ENCODE measurements around the gene CD164. TPM values are rescaled to one million over a fixed set of nuclear protein-coding genes. Genes with fewer than 3 reads are reported as not detected.

CD164 gene
- total RNA-seq, 1 experiment from 2014 or later, result 95.6 TPM

- Histone ChIP-seq H3K9ac (ENCODE audit: low read length) (no peak overlapping the region), H2AFZ (ENCODE audit: low read length) (no peak overlapping the region), H3K4me1 (ENCODE audit: insufficient read depth, low read length) (peaks cover 32% of the 10 kb centered on the region), H3K27ac (ENCODE audit: low read length) (no peak overlapping the region), H3K27me3 (ENCODE audit: low read length) (no peaks in the 10 kb centered on the region), H3K9me2 (replicated peaks; ENCODE audit: low read length) (no peaks in the 10 kb centered on the region), H3K9me3 (ENCODE audit: low read length) (no peaks in the 10 kb centered on the region), H3F3A (ENCODE audit: low read length, unreplicated experiment) (no peaks in the 10 kb centered on the region), H4K20me1 (ENCODE audit: low read length) (no peaks in the 10 kb centered on the region), H3K4me3 (ENCODE audit: low read length) (no peak overlapping the region), H3K4me2 (ENCODE audit: low read length) (no peak overlapping the region), H3K36me3 (ENCODE audit: low read depth, low read length) (no peaks in the 10 kb centered on the region), H3K79me2 (ENCODE audit: low read length) (no peaks in the 10 kb centered on the region)
- ATAC-seq (peak; percentile 49; the same call in 1 of the 2 replicates), DNase-seq (peak; percentile 32)
- ChIA-PET POLR2A (ENCODE audit: unreplicated experiment) (no interaction called here), CTCF (no interaction called here)
- TF ChIP-seq EZH2 (IDR thresholded peaks at IDR 0.05; ENCODE audit: low read length, unreplicated experiment) (no peak), CTCF (conservative IDR thresholded peaks at IDR 0.05; ENCODE audit: low read depth, low read length) (no peak), EZH2phosphoT487 (IDR thresholded peaks at IDR 0.05; ENCODE audit: borderline replicate concordance, low read length) (no peak)
- intact Hi-C loops (cut with micrococcal nuclease), result no loop called here
- no TSS peak for BruUV-seq (replicated peaks)
Observed at GRCh38 chr6:109342506-109342905, 39.8 kb downstream of the CD164 start.

GRCh38 chr6:109340811-109341210, 41.5 kb downstream of the CD164 start:
- no peaks in the 10 kb centered on the region for H4K20me1 ChIP-seq (ENCODE audit: low read length)
- no peak overlapping the region for H3K9ac ChIP-seq (ENCODE audit: low read length)
- TF ChIP-seq EZH2 (IDR thresholded peaks at IDR 0.05; ENCODE audit: low read length, unreplicated experiment) (no peak), CTCF (conservative IDR thresholded peaks at IDR 0.05; ENCODE audit: low read depth, low read length) (no peak), EZH2phosphoT487 (IDR thresholded peaks at IDR 0.05; ENCODE audit: borderline replicate concordance, low read length) (no peak)
- H3K4me1 ChIP-seq (ENCODE audit: insufficient read depth, low read length), result peaks cover 47% of the 10 kb centered on the region
- ATAC-seq (no peak), DNase-seq (no peak)
- no TSS peak for BruUV-seq (replicated peaks)
- intact Hi-C loops (cut with micrococcal nuclease), result no loop called here
- POLR2A ChIA-PET (ENCODE audit: unreplicated experiment), result no interaction called here
- H3K4me2 ChIP-seq (ENCODE audit: low read length), result no peak overlapping the region
- H3K4me3 ChIP-seq (ENCODE audit: low read length), result no peak overlapping the region
- no peaks in the 10 kb centered on the region for H3K36me3 ChIP-seq (ENCODE audit: low read depth, low read length)
- no peaks in the 10 kb centered on the region for H3K79me2 ChIP-seq (ENCODE audit: low read length)
- H3K27me3 ChIP-seq (ENCODE audit: low read length), result no peaks in the 10 kb centered on the region
- H3K9me3 ChIP-seq (ENCODE audit: low read length), result no peaks in the 10 kb centered on the region
- H3K9me2 ChIP-seq (replicated peaks; ENCODE audit: low read length), result no peaks in the 10 kb centered on the region
- H3F3A ChIP-seq (ENCODE audit: low read length, unreplicated experiment), result peaks cover 7% of the 10 kb centered on the region
- CTCF ChIA-PET, result no interaction called here
- no peak overlapping the region for H2AFZ ChIP-seq (ENCODE audit: low read length)
- no peak overlapping the region for H3K27ac ChIP-seq (ENCODE audit: low read length)

- Histone ChIP-seq H3K9me2 (replicated peaks; ENCODE audit: low read length) (no peaks in the 10 kb centered on the region), H4K20me1 (ENCODE audit: low read length) (no peaks in the 10 kb centered on the region), H3K9me3 (ENCODE audit: low read length) (no peaks in the 10 kb centered on the region), H3F3A (ENCODE audit: low read length, unreplicated experiment) (peaks cover 7% of the 10 kb centered on the region), H3K27me3 (ENCODE audit: low read length) (no peaks in the 10 kb centered on the region), H3K4me2 (ENCODE audit: low read length) (no peak overlapping the region), H3K36me3 (ENCODE audit: low read depth, low read length) (no peaks in the 10 kb centered on the region), H3K27ac (ENCODE audit: low read length) (no peak overlapping the region), H3K4me3 (ENCODE audit: low read length) (no peak overlapping the region), H2AFZ (ENCODE audit: low read length) (no peak overlapping the region), H3K9ac (ENCODE audit: low read length) (no peak overlapping the region), H3K79me2 (ENCODE audit: low read length) (no peaks in the 10 kb centered on the region), H3K4me1 (ENCODE audit: insufficient read depth, low read length) (peaks cover 43% of the 10 kb centered on the region)
- POLR2A ChIA-PET (ENCODE audit: unreplicated experiment), result interaction anchor here (0.6 kb wide), 1 partner anchor 280 kb away, joined by 3 read pairs; no protein-coding TSS in a partner anchor
- ATAC-seq, result no peak
- CTCF ChIA-PET, result no interaction called here
- TF ChIP-seq EZH2phosphoT487 (IDR thresholded peaks at IDR 0.05; ENCODE audit: borderline replicate concordance, low read length), result no peak
- no peak for TF ChIP-seq EZH2 (IDR thresholded peaks at IDR 0.05; ENCODE audit: low read length, unreplicated experiment)
- TF ChIP-seq CTCF (conservative IDR thresholded peaks at IDR 0.05; ENCODE audit: low read depth, low read length), result no peak
- BruUV-seq (replicated peaks), result no TSS peak
- intact Hi-C loops (cut with micrococcal nuclease), result loop anchor here (5.0 kb wide), 2 partner anchors 43 to 83 kb away; no protein-coding TSS in a partner anchor
- no peak for DNase-seq
Observed at GRCh38 chr6:109339906-109340678, 42.2 kb downstream of the CD164 start.

Measured in PC-3 (cell line).